Stimulated activated CD4-positive, alpha-beta T cell treated with anti-CD3 and anti-CD28 coated beads, Interleukin-2, amount 100 ng/mL, for 4 hours (primary cell): Measurements from ENCODE around the gene EFCAB14.
"Not testable (repeated sequence)": the region's sequence is repeated elsewhere in the genome, so short reads cannot be mapped to it uniquely, and the experiment has no call there.

Experiments used
- DNase-seq: peaks from one replicate; pipeline ENCODE4 v3.0.0-alpha.2; 2020; ENCODE audit warnings: low read depth

EFCAB14 gene

DNA sequence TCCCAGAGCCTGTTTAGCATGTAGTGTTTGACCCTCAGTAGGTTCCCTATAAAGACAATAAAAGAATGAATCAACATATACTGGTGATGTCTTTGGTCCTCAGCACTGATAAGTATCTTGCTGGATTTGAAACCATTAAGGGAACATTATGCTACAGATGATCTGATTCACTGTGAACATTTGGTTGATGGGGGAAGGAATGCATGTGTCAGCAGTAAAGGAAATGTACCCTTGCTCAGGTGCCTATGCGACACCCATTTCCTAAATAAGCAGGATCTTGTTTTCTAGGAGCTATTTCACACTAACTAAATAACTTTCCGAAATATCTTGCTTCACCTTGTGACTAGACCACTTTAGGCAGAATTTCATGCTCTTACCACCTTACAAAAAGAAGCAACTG, 34.2 kb downstream of the EFCAB14 start:
- no peak for DNase-seq

DNA sequence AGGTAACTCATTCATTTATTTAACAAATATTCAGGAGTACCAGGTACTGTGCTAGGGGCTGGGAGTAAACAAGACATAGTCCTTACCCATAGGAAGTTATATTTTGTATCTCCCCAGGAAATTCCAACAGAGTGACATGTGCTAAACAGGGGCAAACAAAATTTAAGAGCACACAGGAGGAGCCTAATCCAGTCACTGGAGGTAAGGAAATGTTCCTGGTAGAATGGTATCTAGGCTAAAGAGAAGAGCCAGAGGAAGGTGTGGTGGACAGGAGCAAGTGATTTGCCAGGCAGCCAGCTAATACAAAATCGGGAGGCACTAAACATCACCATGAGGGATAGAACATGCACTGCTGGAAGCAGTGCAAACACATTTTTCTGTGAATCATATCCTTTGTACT, 36.9 kb downstream of the EFCAB14 start:
- DNase-seq, result no peak

DNA sequence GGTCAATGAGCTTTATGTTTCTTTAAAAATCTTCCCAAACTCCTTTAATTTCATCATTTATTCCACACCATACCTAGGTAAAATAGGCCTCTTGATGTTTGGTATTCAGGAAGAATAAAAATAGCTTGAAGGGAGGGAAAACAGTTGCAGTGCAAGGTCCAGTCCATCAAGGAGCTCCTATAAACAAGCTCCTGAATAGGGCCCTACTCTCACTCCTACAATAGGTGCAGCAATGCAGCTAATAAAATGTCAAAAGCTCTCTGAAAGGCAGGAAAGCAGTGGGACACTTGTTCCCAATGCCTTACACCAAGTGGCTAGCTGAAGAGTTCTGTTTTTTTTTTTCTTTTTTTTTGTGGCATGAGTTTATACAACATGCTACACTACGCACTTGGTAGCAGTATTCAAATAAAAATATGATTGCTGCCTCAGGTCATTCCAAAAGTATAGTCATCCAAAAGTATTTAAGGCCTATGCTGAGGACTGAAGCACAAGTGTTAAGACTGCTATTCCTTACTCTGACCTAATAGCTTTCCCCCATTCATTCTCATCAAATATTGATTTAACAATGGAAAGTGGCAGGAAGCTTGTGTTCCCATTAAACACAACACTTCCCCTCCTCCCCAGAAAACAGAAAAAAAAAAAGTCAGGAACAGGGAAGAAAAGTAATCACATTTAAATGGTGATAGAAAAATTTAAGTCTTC, 37.4 kb downstream of the EFCAB14 start:
- DNase-seq, result no peak

DNA sequence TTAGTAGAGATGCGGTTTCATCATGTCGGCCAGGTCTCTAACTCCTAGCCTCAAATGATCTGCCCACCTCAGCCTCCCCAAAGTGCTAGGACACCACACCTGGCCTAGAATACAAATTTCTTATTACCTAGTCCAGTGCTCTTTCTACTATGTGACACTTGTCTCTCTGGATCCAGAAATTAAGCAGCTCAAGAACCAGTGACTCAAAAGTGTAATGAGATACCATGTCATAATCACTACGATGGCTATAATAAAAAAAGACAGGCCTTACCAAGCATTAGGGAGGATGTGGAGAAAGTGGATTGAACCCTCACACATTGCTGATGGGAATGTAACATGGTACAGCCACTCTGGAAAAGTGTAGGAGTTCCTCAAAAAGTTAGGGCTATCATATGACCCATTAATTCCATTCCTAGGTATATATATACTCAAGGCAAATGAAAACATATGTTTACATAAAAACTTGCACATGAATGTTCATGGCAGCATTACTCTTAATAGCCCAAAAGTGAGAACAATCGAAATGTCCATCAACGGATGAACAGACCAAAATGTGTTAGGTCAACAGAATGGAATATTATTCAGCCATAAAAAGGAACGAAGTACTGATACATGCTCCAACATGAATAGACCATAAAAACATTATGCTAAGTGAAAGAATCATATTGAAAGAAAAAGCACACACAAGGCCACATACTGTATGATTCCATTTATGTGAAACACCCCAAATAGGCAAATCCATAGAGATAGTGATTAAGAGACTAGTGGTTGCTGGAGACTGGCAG, 38.9 kb downstream of the EFCAB14 start:
- DNase-seq, result no peak

DNA sequence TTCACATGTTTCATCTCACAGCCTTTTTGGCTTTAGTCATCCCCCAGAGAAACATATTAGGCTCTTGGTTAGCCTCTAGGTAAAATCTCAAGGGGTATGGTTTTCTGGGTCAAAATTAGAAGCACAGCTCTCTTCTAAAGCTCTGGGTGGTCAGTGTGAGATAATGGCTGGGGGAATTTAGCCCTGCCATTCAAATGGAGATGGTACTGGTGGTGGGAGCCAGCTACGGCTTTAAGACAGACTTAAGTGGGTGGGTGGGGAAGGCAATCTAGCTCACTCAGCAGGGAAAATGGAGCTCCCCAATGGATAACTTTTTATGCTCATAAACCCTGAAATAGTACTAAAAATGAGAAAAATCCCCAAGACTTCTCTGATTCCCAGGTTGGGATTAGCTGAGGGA, 41.6 kb downstream of the EFCAB14 start:
- no peak for DNase-seq

DNA sequence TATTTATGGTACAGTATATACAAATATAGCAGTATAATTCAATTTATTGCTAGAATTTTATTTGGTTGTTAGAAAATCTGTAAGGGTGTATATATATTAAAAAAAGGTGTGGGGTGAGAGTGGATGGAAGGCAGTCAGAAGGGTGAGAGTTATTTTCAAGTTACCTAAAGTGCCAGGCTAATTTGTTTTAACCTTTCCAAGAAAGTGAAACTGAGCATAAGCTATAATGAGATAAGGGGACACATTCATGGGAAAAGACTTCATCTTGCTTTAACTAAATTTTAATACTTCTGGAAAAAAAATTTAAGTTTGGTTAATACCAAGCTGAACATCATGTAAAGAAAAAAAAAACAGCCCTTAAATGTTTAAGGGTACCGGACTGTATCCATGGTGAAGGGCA, 42.4 kb downstream of the EFCAB14 start:
- no peak for DNase-seq

DNA sequence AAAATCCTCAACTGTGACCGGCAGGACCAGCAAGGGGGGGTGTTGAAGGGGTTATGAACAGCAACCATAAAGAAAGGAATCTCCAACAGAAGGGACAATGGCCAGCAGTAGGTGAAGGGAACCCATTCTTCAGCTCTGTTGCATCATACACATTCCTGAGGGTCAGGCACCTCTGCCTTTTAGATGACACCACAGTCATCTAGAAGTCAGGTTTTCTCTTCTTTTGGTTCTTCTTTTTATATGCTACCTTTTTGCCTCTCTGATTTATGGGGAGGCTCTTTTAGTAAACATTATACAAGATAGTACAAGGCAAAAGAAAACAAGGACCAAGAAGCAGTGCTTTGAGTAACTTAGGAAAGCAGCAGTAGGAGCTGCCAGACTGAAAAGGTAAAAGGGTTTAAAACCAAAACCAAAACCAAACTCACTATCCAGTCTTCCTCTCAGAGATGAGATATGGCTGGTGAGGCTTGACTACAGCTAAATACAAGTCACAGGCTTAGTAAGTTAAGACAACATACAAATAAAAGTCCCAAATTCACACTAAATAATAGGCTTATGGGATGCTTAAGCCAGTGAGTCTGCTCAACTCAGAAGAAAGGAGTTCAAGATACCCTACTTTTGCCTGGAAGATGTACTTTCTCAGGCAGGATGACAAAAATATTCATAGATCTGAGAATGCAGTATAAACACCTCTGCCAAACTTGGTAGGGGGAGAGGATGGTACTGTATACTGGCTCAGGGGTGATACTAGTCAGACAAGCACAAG, 43.2 kb downstream of the EFCAB14 start:
- DNase-seq, result no peak

DNA sequence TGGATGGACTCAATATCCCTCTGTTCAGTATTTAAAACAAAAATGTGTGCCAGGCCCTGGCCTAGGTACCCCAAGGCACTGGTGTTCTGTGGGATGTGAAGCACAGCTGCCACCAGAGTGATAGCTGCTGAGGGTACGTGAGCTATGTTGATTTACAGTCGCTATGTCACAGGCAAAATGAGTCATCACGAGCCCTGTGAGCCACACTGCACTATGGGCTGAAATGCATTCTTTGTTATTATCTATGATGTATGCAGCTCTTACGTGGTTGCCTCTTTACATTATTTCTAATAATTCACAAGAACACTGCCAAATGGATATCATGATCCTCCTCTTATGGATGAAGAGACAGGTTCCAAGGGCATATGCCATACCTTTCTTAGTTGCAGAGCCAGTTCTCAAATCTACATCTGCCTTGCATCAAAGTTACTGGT, 45.1 kb downstream of the EFCAB14 start:
- no peak for DNase-seq

DNA sequence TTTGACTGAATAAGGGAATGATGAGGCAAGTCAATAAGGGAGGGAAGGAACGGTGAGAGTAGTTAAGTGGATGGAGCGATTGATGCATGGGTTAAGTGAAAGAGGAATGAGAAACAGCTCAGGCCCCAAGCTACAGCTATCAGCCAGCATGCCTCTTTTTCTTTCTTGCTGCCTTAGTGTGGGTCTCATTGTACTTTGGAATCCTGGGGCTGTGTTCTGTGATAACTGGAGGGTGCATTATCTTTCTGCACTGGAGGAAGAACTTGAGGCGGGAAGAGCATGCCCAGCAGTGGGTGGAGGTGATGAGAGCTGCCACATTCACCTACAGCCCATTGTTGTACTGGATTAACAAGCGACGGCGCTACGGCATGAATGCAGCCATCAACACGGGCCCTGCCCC, 46.2 kb downstream of the EFCAB14 start:
- no peak for DNase-seq

DNA sequence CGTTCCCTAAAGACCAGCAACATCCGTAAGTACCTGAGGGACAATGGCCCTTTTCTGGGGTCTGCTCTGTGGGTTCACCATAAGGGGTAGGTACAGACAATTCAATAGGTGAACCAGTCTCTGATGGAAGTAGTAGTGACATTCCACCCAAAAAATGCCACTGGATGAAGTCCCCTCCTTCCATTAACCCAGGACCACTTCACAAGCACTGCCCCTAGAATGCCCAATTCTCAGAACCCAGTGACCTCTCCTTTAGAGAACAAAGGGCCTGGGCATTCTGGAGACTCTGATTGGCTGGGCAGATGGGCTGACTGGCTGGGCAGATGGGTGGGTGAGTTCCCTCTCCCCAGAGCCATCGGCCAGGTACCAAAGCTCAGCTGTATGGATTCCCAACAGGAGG, 47.4 kb downstream of the EFCAB14 start, which contains the start of gene TEX38:
Gene TEX38 (plus strand): TSS at position 301 of the 400 bp plus-strand sequence. CDS start 81 bp downstream, at position 382.
- DNase-seq, result no peak

DNA sequence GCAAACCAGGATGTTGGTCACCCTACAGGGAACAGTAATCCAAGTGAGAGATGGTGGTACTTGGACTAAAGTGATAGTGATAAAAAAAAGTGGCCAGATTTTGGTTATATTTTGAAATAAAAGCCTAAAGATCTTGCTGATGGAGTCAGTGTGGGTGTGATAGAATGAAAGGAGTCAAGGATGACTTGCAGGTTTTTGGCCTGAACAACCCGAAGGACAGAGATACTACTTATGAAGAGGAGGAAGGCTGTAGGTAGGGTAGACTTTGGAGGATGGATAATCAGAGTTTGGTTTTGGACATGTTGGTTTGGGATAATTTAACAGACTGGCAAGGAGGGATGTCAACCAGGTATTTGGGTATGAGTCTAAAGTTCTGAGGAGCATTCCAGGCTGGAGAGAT, 48.8 kb downstream of the EFCAB14 start:
- no peak for DNase-seq

DNA sequence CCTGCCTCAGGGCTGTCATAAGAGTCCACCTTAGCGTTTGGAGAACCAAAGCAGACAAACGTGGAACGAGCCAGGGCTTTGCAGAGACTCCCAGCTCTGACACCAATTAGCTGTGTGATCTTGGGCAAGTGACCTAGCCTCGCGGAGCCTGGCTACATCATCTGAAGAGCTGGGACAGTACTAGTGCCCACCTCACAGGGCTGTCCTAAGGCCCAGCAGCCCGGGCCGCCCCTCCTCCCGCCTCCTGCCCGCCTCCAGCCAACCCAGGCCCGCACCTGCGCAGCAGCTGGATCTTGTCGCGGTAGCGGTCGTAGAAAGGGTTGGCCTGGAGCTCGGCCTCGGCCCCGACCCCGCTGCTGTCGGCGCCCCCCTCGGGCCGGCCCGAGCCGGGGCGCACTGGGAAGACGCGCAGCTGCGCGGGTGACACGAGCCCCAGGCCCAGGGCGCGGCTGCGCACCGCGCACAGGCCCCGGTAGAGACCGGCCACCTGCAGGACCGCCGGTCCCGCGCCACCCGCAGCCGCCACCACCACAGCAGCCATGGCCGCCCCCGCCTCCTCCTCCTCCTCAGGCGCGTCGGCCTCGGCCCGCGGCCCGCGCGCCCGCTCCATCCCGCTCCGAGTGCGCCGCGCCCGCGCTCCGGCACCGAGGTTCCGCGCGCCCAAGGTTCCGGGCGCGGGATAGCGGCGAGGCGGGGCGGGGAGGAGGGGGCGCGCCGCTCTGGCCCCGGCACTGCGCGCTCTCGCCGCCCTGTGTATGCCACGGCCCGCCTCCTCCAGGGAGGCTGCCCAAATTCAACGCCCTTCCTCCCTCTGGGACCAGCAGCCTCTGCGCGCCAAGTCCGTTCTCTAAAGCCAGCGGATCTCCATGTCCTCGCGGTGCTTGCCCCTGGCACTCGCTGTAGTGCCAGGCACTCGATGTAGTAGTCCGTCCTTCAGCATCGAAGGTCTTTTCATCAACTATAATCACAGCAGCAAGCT, 50.8 kb downstream of the EFCAB14 start, which contains the start of gene ATPAF1:
Gene ATPAF1 (minus strand): TSS at position 583 of the 979 bp plus-strand sequence. CDS start 42 bp downstream, at position 541.
- peak; percentile 49 for DNase-seq

DNA sequence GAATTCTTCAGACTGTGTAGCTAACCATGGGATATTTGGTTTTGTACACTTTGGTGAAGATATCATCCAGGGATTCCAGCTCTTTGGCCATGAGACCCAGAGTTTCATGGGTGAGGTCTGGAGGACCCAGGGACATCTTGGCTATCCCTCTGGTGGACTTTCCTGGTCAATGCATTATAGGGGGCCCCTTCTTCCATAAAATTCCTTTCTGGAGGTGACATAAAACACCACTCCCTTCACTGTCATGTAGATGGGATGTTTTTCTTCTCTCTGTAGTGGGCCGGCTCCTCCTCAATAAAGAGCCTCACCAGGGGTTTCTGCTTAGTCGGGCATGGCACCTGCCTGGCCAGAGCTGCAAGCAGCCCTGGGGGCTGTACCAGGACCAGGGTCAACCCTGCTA, 52.9 kb downstream of the EFCAB14 start:
- DNase-seq, result no peak

DNA sequence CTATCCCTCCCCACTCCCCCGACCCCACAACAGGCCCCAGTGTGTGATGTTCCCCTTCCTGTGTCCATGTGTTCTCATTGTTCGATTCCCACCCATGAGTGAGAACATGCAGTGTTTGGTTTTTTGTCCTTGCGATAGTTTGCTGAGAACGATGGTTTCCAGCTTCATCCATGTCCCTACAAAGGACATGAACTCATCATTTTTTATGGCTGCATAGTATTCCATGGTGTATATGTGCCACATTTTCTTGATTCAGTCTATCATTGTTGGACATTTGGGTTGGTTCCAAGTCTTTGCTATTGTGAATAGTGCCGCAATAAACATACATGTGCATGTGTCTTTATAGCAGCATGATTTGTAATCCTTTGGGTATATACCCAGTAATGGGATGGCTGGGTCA, 56.0 kb downstream of the EFCAB14 start:
- not testable (repeated sequence) for DNase-seq

DNA sequence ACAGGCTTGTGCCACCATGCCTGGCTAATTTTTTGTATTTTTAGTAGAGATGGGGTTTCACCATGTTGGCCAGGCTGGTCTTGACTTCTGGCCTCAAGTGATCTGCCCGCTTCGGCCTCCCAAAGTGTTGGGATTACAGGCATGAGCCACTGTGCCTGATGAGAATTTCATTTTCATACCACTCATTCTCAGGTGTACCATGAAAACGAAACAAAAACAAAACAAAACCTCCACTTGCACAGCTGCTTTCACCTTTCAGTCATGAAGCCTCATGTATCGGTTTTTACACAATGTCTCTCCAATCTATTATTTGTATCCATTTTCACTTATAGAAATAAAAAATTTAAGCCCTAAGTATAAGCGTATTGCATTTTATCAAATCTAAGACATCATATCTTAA, 58.8 kb downstream of the EFCAB14 start:
- not testable (repeated sequence) for DNase-seq

DNA sequence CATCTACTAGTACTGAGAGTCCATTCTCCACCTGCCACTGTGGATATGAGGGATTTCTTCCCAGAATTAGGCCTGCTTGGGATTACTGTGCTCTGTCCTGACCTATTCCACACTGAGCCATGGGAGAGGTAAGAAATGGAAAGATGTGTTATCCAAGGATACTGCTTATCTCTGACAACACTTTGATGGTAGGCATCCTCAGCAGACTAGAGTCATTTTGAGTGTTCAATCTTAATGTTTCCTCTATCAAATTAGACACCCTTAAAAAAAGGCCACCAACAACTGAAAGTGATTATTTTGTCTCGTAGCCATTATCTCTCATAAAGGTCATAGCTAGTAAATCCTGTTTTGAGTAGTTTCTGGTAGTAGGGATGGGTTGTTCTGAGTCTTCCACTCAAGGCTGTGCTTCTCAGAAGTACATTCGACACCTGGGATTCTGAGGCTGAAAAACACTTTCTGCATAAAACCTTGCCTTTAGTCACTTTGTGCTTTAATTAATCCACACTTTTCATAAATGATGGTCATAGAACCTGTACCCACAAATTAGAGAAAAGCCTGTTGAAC, 59.5 kb downstream of the EFCAB14 start:
- no peak for DNase-seq

DNA sequence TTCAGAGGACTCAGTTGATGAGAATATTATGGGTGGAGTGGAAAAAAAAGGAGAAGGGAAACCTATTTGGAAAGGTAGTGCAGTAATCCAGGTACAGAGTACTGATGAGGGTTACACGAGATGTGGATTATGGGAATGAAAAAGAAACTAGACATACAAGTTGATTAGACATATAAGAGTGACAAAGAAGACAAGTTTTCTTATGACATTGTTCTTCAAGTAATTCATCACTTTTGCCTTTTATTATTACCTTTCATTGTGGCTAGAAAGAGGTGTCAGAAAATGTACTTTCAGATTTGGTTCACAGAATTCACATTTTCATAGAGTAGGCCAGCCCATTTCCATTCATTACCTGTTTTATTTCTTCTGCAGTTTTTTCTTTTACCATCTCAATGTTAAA, 61.1 kb downstream of the EFCAB14 start:
- no peak for DNase-seq

DNA sequence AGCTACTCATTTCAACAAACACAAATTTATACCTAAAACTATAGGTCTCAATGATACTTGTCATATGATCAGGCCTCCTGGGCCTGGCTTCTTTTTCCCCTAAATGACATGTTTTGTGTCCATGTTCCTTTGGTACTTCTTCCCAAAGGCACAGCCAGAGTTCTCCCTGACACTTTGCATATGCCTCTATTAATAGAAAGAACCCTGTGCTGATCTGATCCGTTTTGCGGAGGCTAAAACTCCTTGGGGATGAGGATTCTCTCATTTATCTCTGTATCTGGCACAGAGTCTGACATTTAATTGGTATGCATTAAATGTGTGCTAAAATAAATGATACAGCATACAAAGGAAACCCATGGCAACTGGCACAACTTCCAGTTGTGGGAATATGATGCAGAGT, 62.3 kb downstream of the EFCAB14 start:
- DNase-seq, result no peak

DNA sequence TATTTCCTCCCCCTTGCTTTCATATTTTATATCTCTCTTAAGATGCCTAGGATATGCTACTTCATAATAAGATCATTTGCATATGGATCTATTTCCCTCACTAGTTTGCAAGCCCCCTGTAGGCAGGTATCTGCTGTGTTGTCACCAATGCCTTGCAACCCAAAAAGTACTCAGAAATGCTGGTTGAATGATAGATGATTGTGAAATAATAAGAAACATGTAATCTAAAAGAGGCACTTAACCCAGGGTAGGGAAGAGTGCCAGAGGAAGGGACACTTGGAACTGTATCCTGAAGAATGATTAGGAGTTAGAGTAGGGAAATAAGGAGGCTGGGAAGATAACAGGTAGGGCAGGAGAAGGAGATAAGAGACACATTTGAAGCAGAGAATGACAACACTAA, 63.1 kb downstream of the EFCAB14 start:
- DNase-seq, result no peak

DNA sequence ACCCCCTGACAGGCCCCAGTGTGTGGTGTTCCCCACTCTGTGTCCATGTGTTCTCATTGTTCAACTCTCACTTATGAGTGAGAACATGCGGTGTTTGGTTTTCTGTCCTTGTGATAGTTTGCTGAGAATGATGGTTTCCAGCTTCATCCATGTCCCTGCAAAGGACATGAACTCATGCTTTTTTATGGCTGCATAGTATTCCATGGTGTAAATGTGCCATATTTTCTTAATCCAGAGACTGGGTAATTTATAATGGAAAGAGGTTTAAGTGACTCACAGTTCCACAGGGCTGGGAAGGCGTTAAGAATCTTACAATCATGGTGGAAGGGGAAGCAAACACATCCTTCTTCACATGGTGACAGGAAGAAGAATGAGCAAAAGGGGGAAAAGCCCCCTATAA, 64.2 kb downstream of the EFCAB14 start:
- not testable (repeated sequence) for DNase-seq

DNA sequence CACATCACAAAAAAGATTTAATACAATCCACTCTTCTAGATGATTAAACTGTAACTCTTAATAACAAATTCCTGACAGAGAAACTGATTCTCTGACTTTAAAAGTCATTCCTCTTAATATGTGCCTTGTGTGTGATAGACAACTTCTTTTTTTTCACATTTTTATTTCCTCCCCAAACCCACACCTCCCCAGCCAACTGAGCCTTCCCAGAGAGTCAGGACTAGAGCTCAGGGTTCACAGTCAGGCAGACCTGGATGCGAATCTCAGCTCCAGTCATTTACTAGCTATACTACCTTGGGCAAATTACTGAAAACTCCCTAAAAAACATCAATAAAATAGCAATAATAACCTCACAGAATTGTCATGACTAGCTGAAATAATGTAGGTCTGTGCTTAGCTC, 64.9 kb downstream of the EFCAB14 start:
- DNase-seq, result no peak
